ENCODE data around the gene RASGEF1C.
"Not testable (repeated sequence)": the region's sequence is repeated elsewhere in the genome, so short reads cannot be mapped to it uniquely, and the experiment has no call there.

Gene RASGEF1C

DNA sequence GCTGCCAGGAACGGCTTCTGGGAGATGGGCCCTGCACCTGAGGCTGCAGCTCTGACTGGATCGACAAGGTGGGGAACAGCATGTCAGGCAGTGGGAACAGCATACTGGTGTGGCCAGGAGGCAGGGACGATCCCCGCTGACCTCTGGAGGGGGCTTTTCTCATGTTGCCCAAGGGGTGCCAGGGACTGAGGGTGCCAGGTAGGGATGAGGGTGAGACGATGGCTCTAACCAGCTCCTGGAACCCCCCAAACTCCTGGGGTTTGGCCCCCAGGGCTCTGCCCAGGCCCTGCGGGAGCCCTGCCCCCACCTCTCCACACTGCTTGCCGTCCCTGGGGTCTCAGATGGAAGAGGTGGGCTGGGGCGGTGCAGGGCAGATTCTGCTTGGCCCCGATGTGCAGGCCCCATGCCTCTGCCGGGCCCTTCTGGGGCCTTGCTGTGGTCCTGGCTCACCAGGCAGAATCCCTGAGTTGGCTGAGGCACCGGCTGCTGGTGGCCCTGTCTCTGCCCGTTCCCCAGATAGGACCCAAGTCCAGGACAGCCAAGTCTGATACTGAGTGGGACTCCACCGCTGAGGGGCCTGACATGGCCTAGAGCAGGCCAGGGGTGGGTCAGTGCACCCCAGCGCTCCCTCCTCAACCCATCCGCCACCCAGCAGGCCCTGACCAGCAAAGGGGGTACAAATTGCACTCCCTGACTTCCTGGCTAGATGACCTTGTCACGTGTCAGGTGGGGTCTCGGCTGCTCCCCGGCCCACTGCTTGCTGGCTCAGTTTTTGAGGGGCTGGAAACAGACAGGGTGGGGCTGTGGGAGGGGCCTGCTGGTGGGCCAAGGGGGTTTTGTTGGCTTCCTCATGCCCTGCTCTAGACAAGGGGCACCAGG lies 109.0 kb downstream of the RASGEF1C start:
- DNase-seq (ENCODE audit: low read depth), result no peak

DNA sequence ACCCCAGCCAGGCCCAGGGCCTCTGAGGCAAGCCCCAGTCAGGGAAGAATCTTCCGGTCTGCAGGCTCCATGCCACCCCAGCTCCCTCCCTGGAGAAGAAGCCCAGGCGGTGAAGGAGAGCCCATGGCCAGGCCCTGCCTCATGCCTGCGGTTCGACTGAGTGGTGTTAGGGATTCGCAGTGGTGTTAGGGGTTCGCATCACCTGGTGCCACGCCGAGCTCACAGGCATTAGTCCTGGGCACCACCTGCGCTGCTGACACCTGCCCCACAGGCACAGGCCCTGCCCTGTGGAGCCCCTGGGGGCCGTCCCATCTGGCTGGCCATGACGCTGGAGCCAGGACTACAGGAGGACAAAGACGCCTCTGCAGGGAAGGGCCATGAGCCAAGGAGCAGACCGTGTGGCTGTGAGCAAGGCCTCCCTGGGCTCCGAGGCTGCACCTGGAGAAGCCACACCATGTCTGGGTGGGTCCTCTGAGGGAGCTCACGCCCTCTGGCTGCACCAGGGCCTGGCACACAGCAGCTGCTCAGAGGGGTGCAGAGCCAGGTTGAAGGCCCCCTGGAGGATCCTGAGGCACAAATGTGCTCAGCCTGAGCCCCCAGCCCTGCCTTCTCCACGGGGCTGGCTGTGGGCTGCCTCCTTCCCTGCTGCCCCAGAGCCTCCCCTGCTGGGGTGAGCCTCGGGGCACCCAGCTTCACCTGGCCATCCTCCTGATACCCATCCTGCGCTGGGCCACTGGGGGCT lies 109.8 kb downstream of the RASGEF1C start:
- DNase-seq (ENCODE audit: low read depth), result no peak

DNA sequence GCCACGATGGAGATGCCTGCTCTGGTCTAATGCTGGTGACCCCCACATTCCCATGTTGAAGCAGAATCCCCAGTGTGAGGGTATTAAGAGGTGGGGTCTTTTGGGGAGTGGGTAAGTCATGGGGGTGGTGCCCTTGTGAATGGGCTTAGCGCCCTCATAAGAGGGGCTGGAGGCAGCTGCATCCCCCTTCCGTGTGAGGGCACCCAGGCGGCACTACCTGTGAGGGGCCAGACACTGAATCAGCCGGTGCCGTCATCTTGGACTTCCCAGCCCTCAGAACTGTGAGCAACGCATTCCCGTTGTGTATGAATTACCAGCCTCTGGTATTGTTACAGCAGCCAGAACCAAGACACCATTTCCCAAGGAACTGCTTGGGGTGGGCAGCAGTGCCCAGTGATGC lies 110.5 kb downstream of the RASGEF1C start:
- DNase-seq (ENCODE audit: low read depth), result no peak

DNA sequence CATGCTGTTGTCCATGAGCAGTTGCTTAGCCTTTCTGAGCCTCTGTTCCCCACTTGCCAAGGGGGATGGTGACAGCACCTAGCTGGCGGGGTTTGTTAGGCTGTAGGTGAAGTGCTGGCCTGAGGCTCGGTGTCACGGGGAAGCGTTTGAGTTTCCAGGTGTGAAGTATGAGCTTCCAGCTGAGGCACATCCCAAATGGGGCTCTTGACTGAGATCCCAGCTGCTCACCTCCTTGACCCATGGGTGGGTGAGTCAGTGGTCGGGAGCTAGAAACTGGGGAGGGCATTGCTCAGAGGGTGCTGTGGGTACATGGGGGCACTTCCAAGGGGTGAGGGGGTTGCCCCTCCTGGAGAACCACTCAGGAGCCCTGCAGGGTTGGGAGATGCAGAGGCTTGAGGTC lies 111.1 kb downstream of the RASGEF1C start:
- no peak for DNase-seq (ENCODE audit: low read depth)

DNA sequence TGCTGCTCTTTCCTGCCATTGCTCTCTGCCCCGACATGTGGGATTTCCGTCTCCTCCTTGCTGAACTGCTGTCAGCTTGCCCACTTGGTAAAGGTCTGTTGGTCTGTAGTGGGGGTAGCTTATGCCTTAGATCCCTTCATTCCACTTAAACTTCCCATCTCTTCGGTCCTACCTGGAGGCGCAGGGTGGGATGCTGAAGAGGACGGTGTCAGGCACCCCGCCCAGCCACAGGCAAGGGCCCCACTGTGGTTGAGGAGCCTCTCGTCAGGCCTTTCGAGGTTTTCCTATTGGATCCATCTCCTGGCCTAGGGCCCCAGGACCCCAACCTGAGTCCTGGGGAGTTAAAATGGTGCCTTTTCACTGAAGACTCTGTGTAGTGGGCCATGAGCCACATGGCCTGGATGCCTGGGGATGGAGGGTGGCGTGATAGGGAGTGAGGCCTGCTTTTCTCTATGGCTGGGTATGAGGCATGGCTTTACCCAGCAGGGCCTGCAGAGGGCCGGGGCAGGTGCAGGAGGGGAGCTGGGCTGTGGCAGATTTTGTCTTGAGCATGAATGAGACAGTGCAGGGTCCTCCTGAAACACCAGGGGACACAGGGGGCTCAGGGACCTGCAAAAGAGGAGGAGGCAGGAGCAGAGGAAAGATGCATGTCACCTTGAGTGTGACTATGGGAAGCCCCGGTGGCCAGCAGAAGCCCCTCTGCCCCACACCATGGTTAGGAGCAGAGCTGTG lies 111.7 kb downstream of the RASGEF1C start:
- no peak for DNase-seq (ENCODE audit: low read depth)

DNA sequence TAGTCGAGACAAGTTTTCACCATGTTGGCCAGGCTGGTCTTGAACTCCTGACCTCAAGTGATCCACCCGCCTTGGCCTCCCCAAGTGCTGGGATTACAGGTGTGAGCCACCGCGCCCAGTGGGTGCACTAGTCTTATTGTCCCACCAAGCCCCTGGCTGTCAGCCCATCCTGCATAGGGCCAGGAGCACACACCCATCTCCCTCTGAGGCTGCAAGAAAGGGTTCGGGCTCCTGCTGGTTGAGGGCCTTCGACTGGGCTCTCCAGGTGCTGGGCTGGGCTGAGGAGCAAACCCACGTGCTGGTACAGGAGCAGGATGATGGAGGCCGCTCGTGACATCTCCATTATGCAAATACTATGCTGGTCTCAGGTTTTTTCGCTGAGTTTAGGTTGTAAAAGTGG lies 112.4 kb downstream of the RASGEF1C start:
- DNase-seq (ENCODE audit: low read depth), result no peak

DNA sequence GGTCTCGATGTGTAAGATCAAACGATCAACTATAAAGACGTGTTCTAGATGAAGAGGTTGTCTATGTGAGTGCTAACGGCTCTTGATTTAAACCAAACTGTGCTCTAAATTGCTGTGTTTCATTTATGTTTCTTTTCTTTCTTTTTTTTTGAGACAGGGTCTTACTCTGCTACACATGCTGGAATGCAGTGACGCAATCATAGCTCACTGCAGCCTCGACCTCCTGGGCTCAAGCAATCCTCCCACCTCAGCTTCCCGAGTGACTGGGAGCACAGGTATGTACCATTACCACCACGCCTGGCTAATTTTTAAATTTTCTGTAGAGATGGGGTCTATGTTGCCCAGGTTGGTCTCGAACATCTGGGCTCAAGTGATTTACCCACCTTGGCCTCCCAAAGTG lies 113.5 kb downstream of the RASGEF1C start:
- DNase-seq (ENCODE audit: low read depth), result no peak

DNA sequence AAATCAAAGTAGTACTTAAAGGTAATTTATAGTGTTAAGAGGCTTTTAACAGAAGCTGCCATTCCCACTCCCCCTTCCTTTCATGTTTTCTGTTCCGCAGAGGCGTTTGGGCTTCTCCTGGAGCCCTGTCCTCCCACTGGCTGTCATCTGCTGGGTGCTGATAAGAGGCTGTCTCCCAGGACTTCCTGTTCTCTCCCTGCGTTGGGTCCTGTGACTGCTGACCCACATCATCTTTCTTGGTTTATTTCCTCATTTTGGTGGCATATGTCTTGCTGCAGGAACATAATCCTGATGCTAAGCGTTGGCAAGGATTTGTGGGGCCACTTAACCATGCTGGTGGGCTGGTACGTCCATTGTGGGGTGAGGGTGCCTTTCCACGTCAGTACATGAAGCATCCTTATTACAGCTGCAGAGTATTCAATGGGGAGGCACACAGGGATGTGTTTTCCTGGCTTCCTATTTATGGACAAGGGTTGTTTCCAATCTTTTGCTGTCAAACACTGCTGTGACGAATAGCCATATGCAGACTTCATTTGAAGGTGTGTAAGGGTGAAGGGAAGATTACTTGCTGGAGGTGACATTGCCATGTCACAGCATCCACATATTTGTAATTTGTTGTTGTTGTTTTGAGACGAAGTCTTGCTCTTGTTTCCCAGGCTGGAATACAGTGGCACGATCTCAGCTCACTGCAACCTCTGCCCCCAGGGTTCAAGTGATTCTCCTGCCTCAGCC lies 115.2 kb downstream of the RASGEF1C start:
- no peak for DNase-seq (ENCODE audit: low read depth)

DNA sequence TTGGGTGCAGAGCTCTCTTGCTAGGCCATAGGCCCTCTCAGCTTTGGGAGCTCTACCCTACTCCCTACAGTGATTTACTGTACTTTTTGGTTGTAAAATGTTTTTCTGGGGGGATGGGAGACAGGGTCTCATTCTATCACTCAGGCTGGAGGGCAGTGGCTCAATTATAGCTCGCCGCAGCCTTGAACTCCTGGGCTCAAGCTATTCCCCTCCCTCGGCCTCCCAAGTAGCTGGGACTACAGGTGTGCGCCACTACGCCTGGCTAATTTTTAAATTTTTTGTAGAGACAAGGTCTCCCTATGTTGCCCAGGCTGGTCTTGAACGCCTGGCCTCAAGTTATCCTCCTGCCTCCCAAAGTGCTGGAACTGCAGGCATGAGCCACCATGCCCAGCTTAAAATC lies 115.8 kb downstream of the RASGEF1C start:
- DNase-seq (ENCODE audit: low read depth), result no peak

DNA sequence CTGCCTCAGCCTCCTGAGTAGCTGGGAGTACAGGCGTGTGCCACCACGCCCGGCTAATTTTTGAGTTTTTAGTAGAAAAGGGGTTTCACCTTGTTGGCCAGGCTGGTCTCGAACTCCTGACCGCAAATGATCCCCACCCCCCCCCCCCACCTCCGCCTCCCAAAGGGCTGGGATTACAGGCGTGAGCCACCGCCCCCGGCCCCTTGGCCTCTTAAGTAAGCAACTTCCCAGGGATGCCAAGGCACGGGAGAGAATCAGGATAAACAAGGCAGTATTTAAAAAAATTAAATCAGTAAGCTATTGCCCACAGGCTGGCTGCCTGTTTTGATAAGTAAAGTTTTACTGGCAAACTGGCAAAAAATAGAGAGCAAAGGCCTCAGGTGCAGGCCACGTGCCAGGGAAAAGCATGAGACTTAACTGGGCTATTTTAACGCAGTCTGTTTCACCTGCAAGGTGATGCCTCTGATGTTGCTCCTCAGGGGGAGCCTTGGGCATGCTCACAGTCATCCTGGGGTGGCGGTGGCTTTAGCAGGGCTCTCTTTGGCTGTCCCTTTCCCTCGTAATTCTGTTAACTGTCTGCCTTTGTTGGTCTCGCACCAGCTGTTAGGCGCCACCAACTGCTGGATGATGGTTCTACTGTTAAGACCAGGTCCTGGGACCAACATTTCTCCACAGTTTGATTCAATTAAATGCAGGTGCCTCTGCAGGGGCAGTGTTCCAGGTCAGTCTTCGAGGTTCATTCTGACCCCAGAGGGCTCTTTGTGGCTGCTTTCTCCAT lies 118.1 kb downstream of the RASGEF1C start:
- DNase-seq (ENCODE audit: low read depth), result no peak

DNA sequence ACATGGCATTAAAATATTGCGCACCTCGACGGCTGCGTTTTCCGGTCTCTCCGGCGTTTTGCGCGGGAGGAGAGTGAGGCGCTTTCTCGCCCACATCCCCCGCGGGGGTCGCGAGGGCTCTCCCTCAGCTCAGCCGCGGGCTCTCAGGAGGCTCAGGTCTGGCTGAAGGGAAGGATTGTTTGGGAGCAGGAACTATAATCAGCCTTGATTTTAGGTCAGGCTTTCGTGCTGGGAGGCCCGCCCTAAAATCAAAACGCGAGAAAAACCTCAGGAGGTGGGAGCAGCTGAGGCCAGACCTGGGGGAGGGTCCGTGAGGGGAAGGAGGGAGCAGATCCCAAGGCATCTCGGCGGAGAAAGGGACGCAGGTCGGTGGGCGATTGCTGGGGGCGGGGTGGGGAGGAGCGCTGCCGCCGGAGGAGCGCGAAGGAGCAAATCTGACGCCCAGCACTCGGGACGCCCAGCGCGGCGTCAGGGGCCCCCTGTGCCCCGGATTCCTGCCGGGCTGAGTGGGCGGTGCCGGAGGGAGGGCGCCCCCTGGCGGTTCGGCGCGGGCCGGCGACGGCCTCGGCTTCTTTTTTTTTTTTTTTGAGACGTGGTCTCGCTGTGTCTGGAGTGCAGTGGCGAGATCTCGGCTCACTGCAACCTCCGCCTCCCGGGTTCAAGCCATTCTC lies 118.8 kb downstream of the RASGEF1C start:
- peak; percentile 79 for DNase-seq (ENCODE audit: low read depth)

DNA sequence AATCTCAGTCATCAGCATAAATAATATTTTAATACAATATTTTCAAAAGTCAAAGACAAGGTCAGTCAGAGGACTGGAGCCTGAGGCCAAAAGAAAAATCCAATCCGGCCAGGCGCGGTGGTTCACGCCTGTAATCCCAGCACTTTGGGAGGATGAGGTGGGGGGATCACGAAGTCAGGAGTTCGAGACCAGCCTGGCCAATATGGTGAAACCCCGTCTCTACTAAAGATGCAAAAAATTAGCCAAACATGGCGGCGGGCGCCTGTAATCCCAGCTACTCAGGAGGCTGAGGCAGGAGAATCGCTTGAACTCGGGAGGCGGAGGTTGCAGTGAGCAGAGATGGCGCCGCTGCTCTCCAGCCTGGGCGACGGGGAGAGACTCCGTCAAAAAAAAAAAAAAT lies 119.4 kb downstream of the RASGEF1C start:
- DNase-seq (ENCODE audit: low read depth), result not testable (repeated sequence)

DNA sequence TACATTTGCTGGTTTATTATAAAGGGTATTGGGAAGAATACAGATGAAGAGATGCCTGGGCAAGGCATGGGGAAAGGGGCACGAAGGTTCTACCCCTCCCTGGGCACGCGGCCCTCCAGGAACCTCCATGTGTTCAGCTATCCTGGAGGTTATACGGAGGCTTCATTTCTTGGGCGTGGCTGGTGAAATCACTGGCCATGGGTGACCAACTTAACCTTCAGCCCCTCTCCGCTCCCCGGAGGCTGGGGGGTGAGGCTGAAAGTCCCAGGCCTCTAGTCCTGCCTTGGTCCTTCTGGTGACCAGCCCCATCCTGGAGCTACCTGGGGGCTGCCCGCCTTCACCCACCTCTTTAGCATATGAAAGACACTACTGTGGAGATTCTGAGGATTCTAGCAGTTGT lies 120.5 kb downstream of the RASGEF1C start:
- DNase-seq (ENCODE audit: low read depth), result no peak

DNA sequence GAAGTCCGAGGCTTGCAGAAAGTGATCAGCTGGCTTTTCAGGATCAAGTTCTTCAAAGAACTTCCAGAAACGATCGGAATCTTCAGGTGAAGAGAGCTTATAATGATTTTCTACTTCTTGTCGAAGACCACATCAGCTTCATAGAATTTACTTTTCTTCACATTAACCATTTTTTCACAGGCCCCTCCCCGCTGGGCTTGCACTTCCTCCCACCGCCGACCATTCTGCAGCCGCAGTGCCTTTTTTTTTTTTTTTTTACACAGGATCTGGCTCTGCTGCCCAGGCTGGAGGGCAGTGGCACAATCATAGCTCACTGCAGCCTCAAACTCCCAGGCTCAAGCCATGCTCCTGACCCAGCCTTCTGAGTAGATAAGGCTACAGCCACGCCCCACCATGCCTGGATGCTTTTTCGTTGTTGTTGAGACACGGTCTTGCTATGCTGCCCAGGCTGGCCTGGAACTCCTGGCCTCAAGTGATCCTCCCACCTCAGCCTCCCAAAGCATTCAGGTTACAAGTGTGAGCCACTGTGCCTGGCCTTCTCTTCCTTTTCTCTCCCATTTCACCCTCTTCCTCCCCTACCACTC lies 122.1 kb downstream of the RASGEF1C start:
- no peak for DNase-seq (ENCODE audit: low read depth)

DNA sequence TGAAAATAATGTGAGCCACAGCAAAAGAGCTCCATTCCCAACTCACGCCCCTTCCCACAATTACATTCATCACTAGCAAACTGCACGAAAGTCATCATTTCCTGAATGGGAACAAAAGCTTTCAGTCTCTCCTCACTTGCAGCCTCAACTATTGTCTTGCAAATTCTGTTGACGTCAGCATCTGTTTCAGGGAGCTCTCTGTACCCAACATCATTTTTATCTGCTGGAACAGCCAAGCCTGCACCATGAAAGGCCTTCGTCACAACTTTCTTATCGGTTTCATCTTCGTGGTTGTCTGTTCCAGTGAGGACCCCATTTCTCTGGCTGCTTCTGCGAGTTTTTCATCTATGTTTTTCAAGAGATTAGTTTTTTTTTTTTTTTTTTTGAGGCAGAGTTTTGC lies 123.2 kb downstream of the RASGEF1C start:
- no peak for DNase-seq (ENCODE audit: low read depth)

DNA sequence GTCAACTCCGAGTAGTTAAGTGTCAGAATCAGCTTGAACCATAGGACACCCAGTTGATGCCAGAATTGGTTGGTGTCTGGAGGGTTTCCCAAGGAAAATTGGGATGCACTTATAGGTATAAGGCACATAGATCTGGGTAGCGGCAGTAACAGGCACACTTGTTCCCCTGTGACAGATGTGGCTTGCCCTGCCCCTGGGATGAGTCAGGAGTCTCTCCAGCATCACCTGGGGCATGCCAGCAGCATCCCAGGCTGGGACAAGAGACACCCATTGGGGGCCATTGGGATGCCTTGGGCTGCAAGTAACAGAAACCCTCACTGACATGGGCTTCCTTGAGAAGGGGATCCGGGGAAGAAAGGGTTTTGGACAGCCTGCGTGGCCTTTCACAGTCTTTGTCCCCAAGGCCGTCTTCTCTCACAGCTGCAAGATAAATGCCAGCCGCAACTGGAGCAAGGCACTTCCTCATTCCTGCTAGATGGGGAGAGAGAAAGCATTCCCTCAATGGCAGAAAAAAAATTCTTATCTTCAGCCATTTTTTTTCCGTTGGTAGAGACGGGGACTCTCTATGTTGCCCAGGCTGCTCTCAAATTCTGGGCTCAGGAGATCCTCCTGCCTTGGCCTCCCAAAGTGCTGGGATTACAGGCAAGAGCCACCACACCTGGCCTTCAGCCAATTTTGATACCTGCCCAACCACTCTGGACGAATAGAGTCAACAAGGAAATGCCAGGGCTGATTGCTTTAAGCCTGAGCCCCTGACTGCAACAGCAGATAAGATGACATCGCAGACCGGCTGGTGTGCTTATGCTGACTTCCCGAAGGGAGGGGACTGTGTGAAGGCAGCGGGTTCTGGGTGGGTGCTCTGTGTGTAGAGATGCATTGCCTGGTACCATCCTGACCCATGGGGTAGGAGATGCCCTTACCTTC lies 124.1 kb downstream of the RASGEF1C start:
- no peak for DNase-seq (ENCODE audit: low read depth)

DNA sequence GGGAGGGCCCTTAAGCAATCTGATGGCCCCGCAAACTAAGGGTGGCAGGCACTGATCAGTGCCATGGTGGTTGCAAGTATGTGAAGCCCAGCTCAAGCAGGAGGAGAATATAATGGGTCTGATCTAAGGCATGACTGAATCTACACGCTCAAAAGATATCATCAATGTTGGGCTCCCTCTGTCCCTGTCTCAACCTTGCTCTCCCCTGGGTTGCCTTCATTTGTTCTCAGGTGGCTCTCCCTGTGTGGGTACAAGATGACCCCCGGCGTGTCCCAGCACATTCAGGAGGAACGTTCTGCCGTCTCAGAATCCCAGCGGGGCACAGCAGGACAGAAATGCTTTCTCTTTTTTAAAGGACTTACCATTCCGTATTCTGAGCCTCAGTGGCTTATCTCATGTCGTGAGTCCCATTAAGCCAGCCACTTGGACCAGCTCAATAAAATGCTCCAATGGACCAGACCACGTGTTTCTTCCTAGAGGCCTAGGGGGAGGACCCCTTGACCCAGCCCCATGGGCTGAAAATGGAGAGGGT lies 125.4 kb downstream of the RASGEF1C start:
- DNase-seq (ENCODE audit: low read depth), result no peak

DNA sequence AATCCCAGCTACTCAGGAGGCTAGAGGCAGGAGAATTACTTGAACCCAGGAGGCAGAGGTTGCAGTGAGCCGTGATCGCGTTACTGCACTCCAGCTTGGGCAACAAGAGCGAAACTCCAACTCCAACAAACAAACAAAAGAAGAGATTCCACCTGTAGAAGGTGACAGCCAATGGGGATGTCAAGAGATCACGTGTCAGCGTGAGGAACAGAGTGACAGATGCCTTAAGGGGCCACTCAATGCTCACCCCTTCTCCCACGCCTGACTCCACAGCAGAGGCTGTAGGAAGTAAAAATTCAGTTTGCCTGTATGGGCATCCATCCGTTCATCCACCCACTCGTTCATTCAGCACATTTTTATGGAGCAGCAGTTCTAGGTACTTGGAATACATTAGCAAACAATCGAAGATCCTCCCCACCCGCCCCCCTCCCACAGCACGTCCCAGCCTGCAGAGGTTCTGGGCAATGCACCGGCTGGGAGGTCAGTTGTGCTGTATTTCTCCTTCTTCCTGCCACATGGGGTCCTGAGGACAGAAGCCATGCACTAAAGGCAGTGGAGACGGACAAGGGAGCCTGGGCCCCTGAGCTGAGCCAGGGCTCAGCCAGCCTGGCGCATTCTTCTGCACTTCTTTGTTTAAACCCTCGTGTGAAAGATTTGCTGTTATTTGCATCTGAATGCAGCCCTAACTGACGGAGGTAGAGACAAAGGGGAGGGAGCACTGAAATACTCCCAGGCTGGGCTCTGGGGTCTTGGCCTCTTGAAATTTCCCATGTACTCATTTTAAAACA lies 126.2 kb downstream of the RASGEF1C start:
- DNase-seq (ENCODE audit: low read depth), result no peak
